ENCODE measurements around the gene DLK1.

DNA sequence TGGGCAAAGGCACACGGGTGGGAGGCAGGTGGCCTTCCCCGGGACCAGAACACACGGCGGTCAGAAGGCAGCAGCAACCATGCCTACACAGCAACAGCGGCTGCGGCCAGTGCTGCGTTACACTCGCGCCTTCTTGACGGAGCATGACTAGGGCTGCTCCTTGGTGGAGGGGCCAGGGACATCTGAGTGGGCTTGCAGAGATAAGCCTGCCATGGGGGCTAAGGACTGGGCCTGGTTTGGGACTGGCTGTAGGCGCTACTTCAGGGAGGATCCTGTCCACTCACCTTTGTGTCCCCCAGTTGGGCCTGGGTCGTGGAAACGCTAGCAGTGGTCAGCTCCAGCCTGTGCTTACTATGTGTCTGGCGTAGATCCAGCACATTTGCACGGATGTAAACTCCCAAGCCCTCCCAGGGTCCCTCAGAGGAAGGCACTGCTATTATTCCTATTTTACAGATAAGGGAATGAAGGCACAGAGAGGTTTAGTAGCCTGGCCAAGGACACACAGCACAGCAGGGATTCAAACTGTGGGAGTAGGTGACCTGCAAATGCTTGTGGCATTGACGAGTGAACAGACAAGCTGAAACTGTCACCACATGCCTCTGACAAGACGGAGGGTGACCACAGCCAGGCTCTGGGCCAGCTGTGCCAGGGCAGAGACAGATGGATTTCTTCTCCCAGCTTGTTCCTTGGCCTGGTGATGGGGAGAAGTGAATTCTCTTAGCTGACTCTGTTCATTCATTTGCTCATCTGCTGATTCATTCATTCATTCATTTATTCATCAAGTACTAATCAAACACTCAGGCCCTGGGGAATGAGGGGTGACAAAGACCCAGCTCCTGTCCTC is 31.9 kb upstream of the DLK1 start:
- TF ChIP-seq, protein P1, sequence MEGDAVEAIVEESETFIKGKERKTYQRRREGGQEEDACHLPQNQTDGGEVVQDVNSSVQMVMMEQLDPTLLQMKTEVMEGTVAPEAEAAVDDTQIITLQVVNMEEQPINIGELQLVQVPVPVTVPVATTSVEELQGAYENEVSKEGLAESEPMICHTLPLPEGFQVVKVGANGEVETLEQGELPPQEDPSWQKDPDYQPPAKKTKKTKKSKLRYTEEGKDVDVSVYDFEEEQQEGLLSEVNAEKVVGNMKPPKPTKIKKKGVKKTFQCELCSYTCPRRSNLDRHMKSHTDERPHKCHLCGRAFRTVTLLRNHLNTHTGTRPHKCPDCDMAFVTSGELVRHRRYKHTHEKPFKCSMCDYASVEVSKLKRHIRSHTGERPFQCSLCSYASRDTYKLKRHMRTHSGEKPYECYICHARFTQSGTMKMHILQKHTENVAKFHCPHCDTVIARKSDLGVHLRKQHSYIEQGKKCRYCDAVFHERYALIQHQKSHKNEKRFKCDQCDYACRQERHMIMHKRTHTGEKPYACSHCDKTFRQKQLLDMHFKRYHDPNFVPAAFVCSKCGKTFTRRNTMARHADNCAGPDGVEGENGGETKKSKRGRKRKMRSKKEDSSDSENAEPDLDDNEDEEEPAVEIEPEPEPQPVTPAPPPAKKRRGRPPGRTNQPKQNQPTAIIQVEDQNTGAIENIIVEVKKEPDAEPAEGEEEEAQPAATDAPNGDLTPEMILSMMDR (IDR thresholded peaks at IDR 0.05) = no peak
- TF ChIP-seq POLR2A (IDR thresholded peaks at IDR 0.05) = no peak
- TF ChIP-seq EP300 (IDR thresholded peaks at IDR 0.05) = no peak
- no peak for TF ChIP-seq POLR2AphosphoS5 (IDR thresholded peaks at IDR 0.05)
